ENCODE measurements around the gene MAML3.

Gene MAML3

DNA sequence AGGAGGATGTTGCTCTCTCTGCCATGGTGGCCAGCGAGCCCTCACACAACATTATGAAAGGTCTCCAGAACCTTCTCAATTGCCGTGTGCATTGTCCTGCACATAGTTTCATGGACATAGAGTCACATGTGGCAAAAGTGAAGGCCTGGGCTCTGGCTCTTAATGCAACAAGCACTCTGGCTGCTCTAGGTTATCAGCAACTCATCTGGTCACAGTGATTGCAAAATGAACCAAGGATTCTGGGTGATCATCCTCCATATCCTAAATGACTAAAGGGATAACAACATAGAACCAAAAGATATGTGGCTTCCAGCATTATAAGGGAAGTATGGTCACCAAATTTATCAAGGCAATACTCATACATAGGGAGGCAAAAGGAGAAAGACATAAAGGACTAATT lies 313.2 kb downstream of the MAML3 start:
- no peak for DNase-seq (ENCODE audit: low read depth)

- DNase-seq (ENCODE audit: low read depth) = no peak
Measured at GRCh38 chr4:139839403-139840031, 314.5 kb downstream of the MAML3 start.

GRCh38 chr4:139838811-139839210 lies 315.2 kb downstream of the MAML3 start:
- DNase-seq (ENCODE audit: low read depth) = no peak

DNA sequence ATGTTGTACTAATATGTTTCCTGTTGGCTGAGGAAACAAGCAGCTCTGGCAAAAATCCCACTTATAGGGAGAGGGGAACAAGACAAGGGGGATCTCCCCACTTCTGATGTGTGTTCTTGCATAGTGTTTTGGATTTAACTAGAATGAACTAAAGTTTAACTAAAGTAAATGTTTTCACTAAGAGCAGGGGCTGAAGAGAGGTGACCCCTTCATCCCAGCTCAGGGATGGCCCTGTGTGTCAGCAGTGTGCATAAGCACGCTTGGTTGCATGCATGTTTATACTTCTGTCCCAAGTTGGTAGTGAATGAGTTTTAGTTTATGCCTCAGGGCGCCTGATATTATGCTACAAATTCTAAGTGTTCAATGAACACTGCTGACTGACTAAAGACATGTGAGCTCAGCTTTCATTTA lies 319.0 kb downstream of the MAML3 start:
- no peak for DNase-seq (ENCODE audit: low read depth)

DNA sequence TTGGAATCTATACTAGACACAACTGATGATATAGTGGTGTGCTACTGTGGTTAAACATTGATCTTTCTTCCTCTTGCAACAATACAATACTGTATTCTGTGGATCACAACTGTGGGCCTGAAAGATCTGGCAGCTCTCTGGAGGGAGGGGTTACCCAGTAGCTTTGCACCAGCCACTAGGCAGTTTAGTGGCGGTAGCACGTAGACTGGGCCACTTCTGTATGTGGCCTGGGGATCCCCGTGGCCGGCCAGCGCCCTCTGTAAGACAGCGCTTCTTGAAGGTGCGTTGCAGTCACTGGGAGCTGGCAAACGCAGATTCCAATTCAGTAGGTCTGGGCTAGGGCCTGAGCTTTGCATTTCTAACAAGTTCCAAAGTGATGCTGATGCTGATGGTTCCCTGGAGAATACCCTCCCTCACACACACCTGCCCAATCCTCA lies 319.7 kb downstream of the MAML3 start:
- DNase-seq (ENCODE audit: low read depth) = no peak

GRCh38 chr4:139833151-139833910 lies 320.7 kb downstream of the MAML3 start:
- no peak for DNase-seq (ENCODE audit: low read depth)

DNA sequence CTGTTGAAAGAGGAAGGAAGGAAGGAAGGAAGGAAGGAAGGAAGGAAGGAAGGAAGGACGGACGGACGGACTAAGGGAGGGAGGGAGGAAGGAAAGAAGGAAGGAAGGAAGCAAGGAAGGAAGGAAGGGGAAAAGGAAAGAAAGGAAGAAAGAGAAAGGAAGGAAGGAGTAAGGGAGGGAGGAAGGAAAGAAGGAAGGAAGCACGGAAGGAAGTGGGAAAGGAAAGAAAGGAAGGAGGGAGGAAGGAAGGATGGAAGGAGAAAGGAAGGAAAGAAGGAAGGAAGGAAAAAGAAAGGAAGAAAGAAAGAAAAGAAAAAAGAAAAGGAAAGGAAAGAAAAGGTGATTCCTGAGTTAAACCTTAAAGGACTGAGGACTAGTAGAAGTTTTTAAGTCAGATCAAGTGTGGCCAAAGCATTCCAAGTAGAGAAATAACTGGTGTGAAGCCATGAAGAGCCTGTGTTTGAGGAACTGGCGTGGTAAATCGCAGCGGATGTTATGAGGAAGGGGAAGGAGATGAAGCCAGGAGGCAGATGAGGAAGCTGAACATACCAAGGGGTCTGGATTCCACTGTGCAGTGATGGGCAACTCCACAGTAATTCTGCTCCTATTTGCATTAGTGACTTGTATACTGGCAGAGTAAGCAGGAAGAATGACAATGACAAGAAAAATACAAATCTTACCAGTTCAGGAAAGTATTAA lies 324.9 kb downstream of the MAML3 start:
- no peak for DNase-seq (ENCODE audit: low read depth)

- no peak for DNase-seq (ENCODE audit: low read depth)
Measured at GRCh38 chr4:139826426-139826825, 327.6 kb downstream of the MAML3 start.

- DNase-seq (ENCODE audit: low read depth) = no peak
Measured at GRCh38 chr4:139825523-139826014, 328.4 kb downstream of the MAML3 start.

GRCh38 chr4:139824882-139825522 lies 329.0 kb downstream of the MAML3 start:
- DNase-seq (ENCODE audit: low read depth) = no peak

DNA sequence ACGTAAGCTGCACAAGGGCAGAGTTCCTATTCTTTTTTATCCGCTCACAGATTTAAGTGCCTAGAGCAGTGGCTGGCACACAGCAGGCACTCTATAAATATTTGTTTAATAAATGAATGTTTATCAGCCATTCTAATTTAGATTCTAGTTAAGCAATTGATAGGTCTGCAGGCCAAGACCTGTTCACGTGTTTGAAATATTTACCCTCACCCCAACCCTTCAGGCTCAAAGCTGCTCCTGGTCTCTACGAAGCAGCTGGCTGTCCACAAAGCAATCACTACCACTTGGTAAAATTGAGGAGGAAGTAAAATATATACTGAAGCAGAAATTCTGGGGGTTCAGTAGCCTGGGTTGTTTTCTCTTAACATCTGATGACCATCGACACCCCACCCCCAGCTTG lies 330.2 kb downstream of the MAML3 start:
- DNase-seq (ENCODE audit: low read depth) = no peak

DNA sequence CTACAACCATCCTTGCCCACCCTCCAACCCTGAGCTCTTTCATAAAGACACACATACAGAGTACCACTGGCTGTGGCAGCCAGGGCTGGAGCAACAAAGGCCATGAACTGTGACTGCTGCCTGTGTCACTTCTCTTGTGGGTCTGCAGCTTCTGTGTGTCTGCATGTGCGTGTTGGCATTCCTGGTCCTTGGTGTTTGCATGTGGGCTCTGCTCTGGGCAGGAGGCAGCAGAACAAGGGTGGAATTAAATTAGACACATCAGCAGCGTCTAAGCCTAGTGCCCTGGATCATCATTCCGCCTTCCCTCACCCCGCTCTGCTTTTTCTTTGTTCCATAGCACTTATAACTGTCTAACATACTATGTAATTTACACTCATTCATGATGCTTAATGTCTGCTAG lies 330.6 kb downstream of the MAML3 start:
- DNase-seq (ENCODE audit: low read depth) = no peak

- no peak for DNase-seq (ENCODE audit: low read depth)
Measured at GRCh38 chr4:139822391-139822790, 331.6 kb downstream of the MAML3 start.

DNA sequence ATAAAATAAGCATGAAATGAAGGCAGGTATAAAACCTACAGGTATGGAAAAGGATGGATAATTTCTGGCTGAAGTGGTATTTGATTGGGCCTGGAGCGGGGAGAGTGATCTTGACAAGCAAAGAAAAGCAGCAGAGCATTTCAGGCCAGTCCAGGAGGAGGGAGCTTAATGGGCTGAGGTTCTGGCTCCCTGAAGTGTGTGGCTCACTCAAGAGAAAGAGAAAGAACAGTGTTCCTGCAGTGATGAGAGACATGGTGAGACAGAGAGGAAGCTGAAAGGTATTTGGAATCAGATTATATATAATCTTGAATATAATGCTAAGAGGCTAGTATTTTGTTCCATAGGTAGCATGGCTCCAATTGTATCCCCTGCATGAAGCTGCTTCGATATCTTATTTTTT lies 334.9 kb downstream of the MAML3 start:
- DNase-seq (ENCODE audit: low read depth) = no peak

- DNase-seq (ENCODE audit: low read depth) = no peak
Measured at GRCh38 chr4:139817657-139818452, 336.1 kb downstream of the MAML3 start.

- DNase-seq (ENCODE audit: low read depth) = no peak
Measured at GRCh38 chr4:139816856-139817255, 337.1 kb downstream of the MAML3 start.

- peak; percentile 91 for DNase-seq (ENCODE audit: low read depth)
Measured at GRCh38 chr4:139815778-139816601, 338.0 kb downstream of the MAML3 start.

- DNase-seq (ENCODE audit: low read depth) = peak; percentile 61
Measured at GRCh38 chr4:139814323-139815015, 339.5 kb downstream of the MAML3 start.

- no peak for DNase-seq (ENCODE audit: low read depth)
Measured at GRCh38 chr4:139813881-139814280, 340.1 kb downstream of the MAML3 start.

DNA sequence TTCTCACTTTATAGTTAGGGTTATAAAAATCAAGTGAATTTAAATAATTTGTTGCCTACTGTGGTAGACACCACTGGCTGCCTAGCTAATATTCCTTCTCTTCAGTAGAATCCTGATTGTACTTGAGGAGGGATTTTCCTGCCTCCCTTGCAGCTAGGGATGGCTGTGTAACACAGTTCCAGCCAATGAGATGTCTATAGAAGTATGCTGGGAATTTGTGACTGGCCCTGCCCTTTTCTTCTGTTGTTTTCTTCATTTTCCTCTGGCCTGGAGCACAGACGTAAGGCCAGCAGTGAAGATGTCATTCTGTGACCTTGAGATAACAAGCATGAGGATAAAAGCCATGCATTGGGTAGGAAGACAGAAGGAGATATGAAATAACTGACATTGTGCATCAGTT lies 343.3 kb downstream of the MAML3 start:
- DNase-seq (ENCODE audit: low read depth) = no peak

Data from EH (cell line).